ENCODE data around the gene C1orf116. TPM values are rescaled to one million over a fixed set of nuclear protein-coding genes. Genes with fewer than 3 reads are reported as not detected.

The C1orf116 gene
- total RNA-seq, 1 donor from 2014 or later = 0.67 TPM

DNA sequence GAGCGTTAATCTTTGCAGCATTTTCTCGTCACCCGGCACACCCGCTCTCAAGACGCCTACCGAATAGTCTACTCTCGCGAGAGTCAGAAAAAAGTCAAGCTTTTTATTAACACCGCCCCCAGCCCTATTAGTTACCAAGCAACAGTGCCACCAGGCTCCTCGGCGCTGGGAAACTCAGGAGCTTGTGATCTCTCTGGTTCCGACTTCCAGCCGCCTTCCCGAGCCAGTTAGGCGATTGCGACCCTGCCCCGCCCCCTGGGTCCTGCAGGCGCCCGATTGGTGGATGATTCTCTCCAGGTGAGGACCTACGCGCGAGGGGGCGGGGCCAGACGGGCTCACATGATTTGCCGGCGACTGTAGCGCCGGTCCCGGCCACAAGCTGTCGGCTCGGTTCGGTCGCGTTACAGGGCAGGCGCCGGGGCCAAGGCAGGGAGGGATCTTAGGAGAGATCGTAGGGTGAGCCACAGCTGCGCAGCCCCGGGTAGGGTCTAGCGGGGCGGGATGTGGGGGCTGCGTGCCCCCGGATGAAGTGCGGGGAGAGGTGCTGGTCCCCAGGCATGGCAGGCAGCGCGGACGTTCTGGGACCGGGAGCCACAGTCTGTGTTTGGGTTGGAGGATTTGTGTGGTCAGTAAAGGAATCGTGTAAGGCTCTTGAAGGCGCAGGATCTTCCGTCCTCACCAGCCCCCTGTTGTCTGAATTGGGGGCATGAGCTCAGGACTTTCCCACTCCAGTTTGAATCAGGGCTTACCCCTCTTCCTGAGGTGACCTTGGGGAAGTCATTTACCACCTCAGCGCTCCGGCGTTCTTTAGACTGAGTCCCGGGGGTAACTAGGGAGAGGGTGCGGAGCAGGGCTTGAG, 20.6 kb upstream of the C1orf116 start, which contains the start of gene PFKFB2:
PFKFB2 (plus strand) TSS at position 365 of the 859 bp plus-strand sequence. CDS start 1,443 bp downstream, outside the sequence.
- peaks cover 33% of the 10 kb centered on the region for H3K4me1 Mint-ChIP-seq
- no peaks in the 10 kb centered on the region for H3K27me3 Mint-ChIP-seq (ENCODE audit: low read depth)
- H3K4me3 Mint-ChIP-seq = peak within 1 kb of the TSS; percentile 97
- TF ChIP-seq CTCF (IDR thresholded peaks at IDR 0.05; ENCODE audit: unreplicated experiment) = no peak
- peak within 1 kb of the TSS; percentile 99 for H3K27ac Mint-ChIP-seq
- DNase-seq (ENCODE audit: low spot score in 2 of 2, unreplicated experiment in 2 of 2) = peak; percentile 95 to 98
- H3K9me3 Mint-ChIP-seq = no peaks in the 10 kb centered on the region
- no peaks in the 10 kb centered on the region for H3K36me3 Mint-ChIP-seq

GRCh38 chr1:207051191-207051943, 18.8 kb upstream of the C1orf116 start, which contains the start of gene YOD1:
YOD1 (minus strand) TSS chr1:207051208; CDS start chr1:207051030, 178 bp downstream.
- Mint-ChIP-seq H3K4me3 (peak within 1 kb of the TSS; percentile 97), H3K4me1 (peaks cover 45% of the 10 kb centered on the region), H3K27ac (peak within 1 kb of the TSS; percentile 99), H3K27me3 (ENCODE audit: low read depth) (no peaks in the 10 kb centered on the region), H3K36me3 (peaks cover 7% of the 10 kb centered on the region), H3K9me3 (no peaks in the 10 kb centered on the region)
- TF ChIP-seq CTCF (IDR thresholded peaks at IDR 0.05; ENCODE audit: unreplicated experiment) = no peak
- DNase-seq (ENCODE audit: low spot score in 2 of 2, unreplicated experiment in 2 of 2) = no peak

GRCh38 chr1:207050480-207051190, 18.1 kb upstream of the C1orf116 start:
- H3K4me3 Mint-ChIP-seq = peak overlapping the region; percentile 97
- TF ChIP-seq CTCF (IDR thresholded peaks at IDR 0.05; ENCODE audit: unreplicated experiment) = no peak
- H3K4me1 Mint-ChIP-seq = peaks cover 50% of the 10 kb centered on the region
- H3K27me3 Mint-ChIP-seq (ENCODE audit: low read depth) = no peaks in the 10 kb centered on the region
- H3K9me3 Mint-ChIP-seq = no peaks in the 10 kb centered on the region
- peaks cover 7% of the 10 kb centered on the region for H3K36me3 Mint-ChIP-seq
- DNase-seq (ENCODE audit: low spot score in 2 of 2, unreplicated experiment in 2 of 2) = peak; percentile 85 to 92
- peak overlapping the region; percentile 99 for H3K27ac Mint-ChIP-seq

DNA sequence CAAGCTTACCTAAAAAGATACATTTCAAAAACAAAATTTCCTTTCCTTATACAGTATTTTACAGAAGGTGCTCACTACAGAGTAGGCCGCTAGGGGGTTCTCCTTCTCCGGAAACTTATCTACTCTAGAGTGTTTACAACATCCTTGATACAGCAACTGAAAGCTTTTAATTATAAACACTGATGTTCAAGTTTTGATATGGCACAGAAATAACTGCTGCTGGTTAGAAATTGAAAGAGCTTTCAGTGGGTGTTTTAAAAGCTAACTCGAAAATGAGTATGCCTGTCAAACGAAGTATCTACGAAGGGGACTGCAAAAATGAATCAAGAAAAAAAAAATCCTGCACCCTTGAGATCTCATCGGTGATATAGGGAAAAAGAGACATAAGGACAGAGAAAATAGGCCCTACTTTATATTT, 17.4 kb upstream of the C1orf116 start:
- peak overlapping the region; percentile 99 for H3K27ac Mint-ChIP-seq
- no peak for DNase-seq (ENCODE audit: low spot score in 2 of 2, unreplicated experiment in 2 of 2)

More for the DNA sequence above, 17.4 kb upstream of the C1orf116 start:
- Mint-ChIP-seq H3K4me3 (peak overlapping the region; percentile 97), H3K9me3 (no peaks in the 10 kb centered on the region), H3K36me3 (peaks cover 7% of the 10 kb centered on the region), H3K4me1 (peaks cover 53% of the 10 kb centered on the region), H3K27me3 (ENCODE audit: low read depth) (no peaks in the 10 kb centered on the region)
- TF ChIP-seq CTCF (IDR thresholded peaks at IDR 0.05; ENCODE audit: unreplicated experiment) = peak; percentile 84

All from mesothelial cell of epicardium (in vitro differentiated cells).